T-helper 2 cell (primary cell): ENCODE results near the gene GYG2.
A peak's percentile ranks its signal among the peaks of the same experiment; 100 is the strongest.
"Not testable (repeated sequence)": the region's sequence is repeated elsewhere in the genome, so short reads cannot be mapped to it uniquely, and the experiment has no call there.

Source experiments
- DNase-seq, 5 experiments: peaks; one replicate each; pipeline versions ENCODE4 v3.0.0 to v3.0.0-alpha.2; 2012 to 2022

GYG2 gene

GRCh38 chrX:2872671-2873277, 44.0 kb downstream of the GYG2 start:
- no peak for DNase-seq

- DNase-seq: no peak
These were observed 45.7 kb downstream of the GYG2 start for GRCh38 chrX:2874222-2875135.

GRCh38 chrX:2875136-2875481, 46.4 kb downstream of the GYG2 start:
- DNase-seq: no peak

- DNase-seq: no peak
These were observed 47.2 kb downstream of the GYG2 start for GRCh38 chrX:2875798-2876399.

GRCh38 chrX:2878563-2878962, 49.8 kb downstream of the GYG2 start:
- DNase-seq: no peak

GRCh38 chrX:2879670-2880069, 50.9 kb downstream of the GYG2 start:
- no peak for DNase-seq

GRCh38 chrX:2883770-2884169, 55.0 kb downstream of the GYG2 start:
- DNase-seq: no peak

GRCh38 chrX:2888309-2888708, 59.6 kb downstream of the GYG2 start:
- DNase-seq: no peak

GRCh38 chrX:2889045-2889605, 60.4 kb downstream of the GYG2 start:
- DNase-seq: no peak

- DNase-seq: not testable (repeated sequence)
These were observed 61.2 kb downstream of the GYG2 start for GRCh38 chrX:2889706-2890490.

GRCh38 chrX:2890536-2891460, 62.1 kb downstream of the GYG2 start:
- not testable (repeated sequence) for DNase-seq

- DNase-seq: no peak
These were observed 64.1 kb downstream of the GYG2 start for GRCh38 chrX:2892816-2893215.

GRCh38 chrX:2894885-2895292, 66.2 kb downstream of the GYG2 start:
- DNase-seq: no peak

- DNase-seq: no peak
These were observed 68.6 kb downstream of the GYG2 start for GRCh38 chrX:2897311-2897689.

- peak in 2 of 5 experiments; percentile 4 to 50 for DNase-seq
These were observed 69.2 kb downstream of the GYG2 start for GRCh38 chrX:2897690-2898623.

GRCh38 chrX:2898846-2899512, 70.2 kb downstream of the GYG2 start:
- DNase-seq: no peak

GRCh38 chrX:2901367-2902036, 72.8 kb downstream of the GYG2 start:
- no peak for DNase-seq

GRCh38 chrX:2902841-2903240, 74.1 kb downstream of the GYG2 start:
- no peak for DNase-seq

- DNase-seq: no peak
These were observed 74.6 kb downstream of the GYG2 start for GRCh38 chrX:2903366-2903765.
